Astrocyte of the hippocampus (primary cell): ENCODE data around the gene KIAA1217.

Source experiments
- DNase-seq: peaks from one replicate; pipeline ENCODE4 v3.0.0; 2011; ENCODE audit warnings: low read depth, low spot score

KIAA1217 gene

DNA sequence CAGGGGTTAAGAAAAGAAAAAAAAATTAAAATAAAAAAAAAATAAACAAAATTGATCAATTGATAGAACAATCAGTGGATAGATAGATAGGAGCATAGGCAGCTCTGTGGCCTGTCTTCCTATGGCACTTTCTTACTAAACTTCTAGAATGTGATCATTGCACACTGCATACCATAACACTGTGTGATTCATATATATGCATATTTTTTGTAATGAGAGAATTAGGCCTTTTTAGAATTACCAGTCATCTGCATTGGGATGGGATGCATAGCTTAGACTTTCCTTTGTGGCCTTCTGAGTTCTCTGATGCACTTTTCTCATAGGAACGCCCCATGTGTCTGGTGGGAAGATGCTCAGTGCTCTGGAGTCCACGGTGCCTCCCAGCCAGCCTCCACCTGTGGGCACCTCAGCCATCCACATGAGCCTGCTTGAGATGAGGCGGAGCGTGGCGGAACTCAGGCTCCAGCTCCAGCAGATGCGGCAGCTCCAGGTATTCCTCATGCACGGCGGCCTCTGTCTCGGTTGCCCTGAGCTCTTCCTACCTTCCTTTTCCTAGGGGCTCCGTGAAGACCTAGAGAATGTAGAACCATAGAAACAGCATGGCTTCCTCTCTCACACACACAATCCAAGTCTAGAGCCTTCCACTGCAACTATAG is 292.2 kb downstream of the KIAA1217 start:
- DNase-seq = no peak

GRCh38 chr10:24502006-24502405 is 293.1 kb downstream of the KIAA1217 start:
- no peak for DNase-seq

DNA sequence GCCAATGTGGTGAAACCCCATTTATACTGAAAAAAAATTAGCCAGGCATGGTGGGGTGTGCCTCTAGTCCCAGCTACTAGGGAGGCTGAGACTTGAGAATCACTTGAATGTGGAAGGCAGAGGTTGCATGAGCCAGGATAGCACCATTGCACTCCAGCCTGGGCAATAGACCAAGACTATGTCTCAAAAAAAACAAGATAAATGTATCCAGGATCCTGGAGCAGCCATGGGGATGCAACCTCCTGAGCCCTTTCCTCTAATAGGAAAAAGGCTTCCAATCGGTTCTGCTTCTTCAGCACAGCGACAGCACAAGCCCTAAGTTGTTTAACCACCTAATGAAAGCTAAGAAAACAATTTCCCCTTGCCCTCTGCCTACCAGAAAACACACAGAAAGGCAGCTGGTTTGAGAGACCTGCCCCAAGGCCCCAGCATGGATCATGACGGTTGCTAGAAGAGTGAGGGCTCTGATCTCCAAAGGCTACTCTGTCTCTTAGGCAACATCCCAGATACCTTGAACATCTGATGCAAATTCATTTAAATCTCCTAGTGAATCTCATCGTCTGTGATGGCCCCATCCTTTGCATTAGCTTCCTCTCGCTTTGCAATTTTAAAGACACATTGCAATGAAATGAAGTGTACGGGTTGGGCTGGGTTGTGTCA is 294.0 kb downstream of the KIAA1217 start:
- DNase-seq = no peak

GRCh38 chr10:24503461-24504320 is 294.8 kb downstream of the KIAA1217 start:
- peak; percentile 79 for DNase-seq

- peak; percentile 60 for DNase-seq
These were observed 296.8 kb downstream of the KIAA1217 start for GRCh38 chr10:24505759-24506158.

DNA sequence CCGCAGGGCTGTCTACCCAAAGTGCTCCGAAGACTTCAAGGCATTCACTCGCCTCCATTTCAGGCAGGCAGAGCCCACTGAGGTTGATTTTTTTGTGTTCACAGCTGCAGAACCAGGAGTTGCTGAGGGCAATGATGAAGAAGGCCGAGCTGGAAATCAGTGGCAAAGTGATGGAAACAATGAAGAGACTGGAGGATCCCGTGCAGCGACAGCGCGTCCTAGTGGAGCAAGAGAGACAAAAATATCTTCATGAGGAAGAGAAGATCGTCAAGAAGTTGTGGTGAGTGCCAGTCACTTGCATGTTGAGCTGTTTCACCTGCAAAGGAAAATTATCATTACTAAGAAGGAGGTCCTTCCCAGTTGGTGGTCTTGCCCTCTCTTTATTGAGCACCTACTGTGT is 304.2 kb downstream of the KIAA1217 start:
- DNase-seq = peak; percentile 50

- DNase-seq = no peak
These were observed 306.5 kb downstream of the KIAA1217 start for GRCh38 chr10:24515481-24515880.

DNA sequence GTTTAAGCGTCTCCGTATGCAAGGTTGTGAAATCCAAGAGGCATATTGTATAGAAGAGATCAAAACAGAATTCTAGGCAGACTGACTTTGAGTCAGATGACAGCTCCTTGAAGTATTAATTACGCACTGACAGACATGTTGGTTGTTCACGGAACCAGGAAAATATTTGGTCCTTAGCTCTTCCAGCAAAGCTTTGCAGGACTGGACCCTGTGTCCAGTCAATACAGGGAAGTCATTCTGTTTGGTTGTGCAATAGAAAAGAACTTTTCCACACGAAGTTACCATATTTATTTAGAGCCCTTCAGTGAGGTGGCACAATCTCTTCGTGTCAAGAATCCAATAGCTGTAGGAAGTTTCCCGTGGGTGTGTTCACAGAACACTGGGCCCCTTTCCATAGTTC is 309.5 kb downstream of the KIAA1217 start:
- no peak for DNase-seq

DNA sequence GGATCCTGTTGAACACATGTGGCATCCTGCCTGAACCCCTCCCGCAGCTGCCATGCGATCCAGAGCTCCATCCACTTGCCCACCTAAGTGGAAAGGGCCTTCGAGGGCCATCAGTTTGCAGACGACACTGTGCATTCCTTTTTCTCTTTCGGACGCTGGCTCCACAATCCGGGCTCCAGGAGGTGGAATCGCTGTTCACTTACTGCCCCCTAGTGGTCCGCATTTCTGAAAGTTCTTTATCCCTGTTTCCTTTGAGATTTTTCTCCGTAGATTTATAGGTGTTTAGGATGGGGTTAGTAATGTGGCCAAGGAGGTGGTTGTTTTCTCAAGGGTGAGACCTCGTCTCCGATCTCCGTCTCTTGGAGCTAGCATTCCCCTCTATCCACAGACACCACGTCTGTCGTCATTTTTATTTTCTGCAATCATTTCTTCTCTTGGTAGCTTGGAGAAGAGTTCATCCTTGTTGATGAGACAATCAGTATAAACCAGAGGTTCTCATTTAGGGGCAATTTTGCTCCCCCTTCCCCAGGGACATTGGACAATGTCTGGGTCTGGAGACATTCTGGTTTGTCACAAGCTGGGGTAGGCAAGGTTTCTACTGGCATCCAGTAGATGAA is 310.2 kb downstream of the KIAA1217 start:
- peak; percentile 87 for DNase-seq

DNA sequence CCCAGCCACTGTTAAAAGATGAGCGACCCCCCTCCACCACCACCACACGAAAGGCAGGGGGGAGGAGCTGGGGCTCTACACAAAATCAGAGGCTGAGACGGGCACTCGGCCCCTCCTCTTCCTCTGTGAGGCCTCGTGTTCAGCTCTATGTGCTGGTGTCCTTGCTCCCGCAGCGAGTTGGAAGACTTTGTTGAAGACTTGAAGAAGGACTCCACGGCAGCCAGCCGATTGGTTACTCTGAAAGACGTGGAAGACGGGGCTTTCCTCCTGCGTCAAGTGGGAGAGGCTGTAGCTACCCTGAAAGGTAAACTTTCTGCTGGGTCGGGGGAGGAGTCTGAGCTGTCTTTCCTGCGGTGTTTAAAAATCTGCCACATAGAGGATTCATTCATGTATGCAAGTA is 311.0 kb downstream of the KIAA1217 start:
- no peak for DNase-seq

DNA sequence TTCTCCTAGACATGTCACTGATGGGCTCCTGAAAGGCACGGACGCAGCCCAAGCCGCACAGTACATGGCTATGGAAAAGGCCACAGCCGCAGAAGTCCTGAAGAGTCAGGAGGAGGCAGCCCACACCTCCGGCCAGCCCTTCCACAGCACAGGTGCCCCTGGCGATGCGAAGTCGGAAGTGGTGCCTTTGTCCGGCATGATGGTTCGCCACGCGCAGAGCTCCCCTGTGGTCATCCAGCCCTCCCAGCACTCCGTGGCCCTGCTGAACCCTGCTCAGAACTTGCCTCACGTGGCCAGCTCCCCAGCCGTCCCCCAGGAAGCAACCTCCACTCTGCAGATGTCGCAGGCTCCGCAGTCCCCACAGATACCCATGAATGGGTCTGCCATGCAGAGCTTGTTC is 315.4 kb downstream of the KIAA1217 start:
- no peak for DNase-seq

DNA sequence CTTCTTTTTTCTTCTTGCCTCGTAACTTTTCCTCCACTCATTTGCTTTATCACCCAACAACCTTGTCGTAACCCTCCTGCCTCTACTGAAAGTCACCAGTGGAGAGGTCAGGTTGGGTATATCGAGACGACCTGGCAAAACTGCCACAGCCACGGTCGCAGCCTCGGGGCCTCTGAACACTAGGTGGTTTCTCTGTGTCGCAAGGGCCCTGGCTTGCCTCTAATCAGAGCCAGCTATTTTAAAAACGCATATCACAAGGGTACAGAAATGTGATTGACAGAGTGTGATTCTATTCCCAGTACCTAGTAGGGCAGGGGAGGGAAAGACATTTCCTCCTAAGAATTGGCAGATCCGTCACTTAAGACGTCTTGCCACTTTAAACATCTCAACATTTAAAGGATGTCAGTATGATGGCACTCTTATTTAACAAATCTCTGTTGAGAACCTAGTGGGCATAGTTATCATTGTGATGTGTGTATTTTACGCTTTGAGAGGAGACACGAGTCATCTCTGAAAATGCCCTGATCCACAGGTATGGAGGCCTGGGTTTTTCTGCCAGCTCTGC is 317.2 kb downstream of the KIAA1217 start:
- no peak for DNase-seq

DNA sequence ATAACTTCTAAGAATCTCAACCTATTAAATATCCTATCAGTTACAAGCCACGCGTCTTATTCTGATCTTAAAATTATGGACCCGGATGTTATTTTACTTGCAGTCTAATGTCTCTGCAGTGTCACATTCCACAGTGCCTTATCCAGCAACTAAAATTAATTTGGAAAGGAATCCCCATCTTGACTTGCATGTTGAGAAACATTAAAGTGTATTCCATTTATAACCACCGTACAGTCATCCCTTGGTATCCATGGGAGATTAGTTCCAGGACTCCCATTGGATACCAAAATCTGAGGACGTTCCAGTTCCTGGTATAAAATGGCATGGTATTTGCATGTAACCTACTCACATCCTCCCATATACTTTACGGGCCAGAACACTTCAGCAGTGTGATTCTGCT is 320.0 kb downstream of the KIAA1217 start:
- DNase-seq = no peak

GRCh38 chr10:24531439-24531838 is 322.5 kb downstream of the KIAA1217 start:
- no peak for DNase-seq

DNA sequence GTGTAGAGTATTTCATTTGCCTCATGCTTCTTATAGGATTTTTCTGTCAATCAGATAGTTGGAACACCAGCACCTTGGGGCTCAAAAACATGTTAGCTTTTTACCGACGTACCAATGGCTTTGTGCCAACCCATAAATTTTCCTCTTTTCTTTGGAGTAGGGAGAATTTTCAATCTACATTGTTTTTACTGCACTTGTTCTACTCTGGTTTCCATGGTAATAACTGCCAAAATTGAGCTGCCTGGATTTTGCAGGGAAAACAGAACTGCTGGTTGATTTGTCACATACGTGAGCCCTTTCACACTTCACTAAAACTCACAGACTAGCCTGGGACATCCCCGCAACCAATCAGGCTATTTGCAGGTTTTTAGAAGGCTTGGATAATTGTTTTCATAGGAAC is 325.0 kb downstream of the KIAA1217 start:
- DNase-seq = no peak

GRCh38 chr10:24536636-24537035 is 327.7 kb downstream of the KIAA1217 start:
- no peak for DNase-seq

- DNase-seq = peak; percentile 61
These were observed 332.4 kb downstream of the KIAA1217 start for GRCh38 chr10:24541239-24541753.

GRCh38 chr10:24542314-24543270 is 333.7 kb downstream of the KIAA1217 start:
- DNase-seq = no peak

DNA sequence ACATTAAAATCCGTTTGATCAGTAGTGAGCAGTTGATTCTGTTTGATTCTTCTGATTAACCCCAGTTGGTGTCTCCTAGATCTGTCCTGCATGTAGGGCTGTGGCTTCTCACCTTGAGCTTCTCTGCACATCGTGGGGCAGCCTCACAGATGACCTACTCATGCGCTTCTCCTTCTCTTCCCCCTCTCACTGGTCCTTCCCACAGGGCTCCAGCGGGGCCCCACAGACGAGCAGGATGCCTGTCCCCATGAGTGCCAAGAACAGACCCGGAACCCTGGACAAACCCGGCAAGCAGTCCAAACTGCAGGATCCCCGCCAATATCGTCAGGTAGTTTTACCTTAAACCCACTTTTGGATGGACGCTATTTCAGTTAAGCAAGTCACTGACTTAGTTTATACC is 335.8 kb downstream of the KIAA1217 start:
- DNase-seq = no peak

- DNase-seq = no peak
These were observed 336.6 kb downstream of the KIAA1217 start for GRCh38 chr10:24545585-24545984.
